ENCODE results near the gene WDR27.

The WDR27 gene

DNA sequence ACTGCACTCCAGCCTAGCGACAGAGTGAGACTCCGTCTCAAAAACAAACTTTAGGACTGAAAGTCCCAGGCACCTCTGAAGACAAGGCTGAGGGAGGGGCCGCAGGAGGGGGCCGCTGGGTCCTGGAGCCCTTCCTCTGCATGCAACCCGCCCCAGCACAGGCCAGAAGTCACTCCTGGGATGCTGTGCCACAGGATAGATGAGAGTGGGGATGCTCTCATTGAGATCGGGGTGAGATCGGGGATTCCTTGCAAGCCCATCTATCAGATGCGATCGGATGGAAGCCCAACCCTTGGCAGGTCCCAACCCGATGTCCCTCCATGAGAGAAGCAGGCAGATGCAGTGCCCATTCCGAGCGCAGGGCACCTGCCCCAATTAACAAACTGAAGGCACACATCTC is 66.5 kb downstream of the WDR27 start:
- TF ChIP-seq CTCF (IDR thresholded peaks at IDR 0.05): no peak
- no peak overlapping the region for H3K4me3 ChIP-seq
- no peak overlapping the region for H3K27ac ChIP-seq
- no peak for DNase-seq (ENCODE audit: low spot score)

- no peak for TF ChIP-seq CTCF (IDR thresholded peaks at IDR 0.05)
- DNase-seq (ENCODE audit: low spot score): no peak
- H3K27ac ChIP-seq: no peak overlapping the region
- no peak overlapping the region for H3K4me3 ChIP-seq
Observed at GRCh38 chr6:169632841-169633240, 69.0 kb downstream of the WDR27 start.

GRCh38 chr6:169629256-169629655 is 72.6 kb downstream of the WDR27 start:
- no peak overlapping the region for H3K27ac ChIP-seq
- DNase-seq (ENCODE audit: low spot score): no peak
- TF ChIP-seq CTCF (IDR thresholded peaks at IDR 0.05): no peak
- no peak overlapping the region for H3K4me3 ChIP-seq

DNA sequence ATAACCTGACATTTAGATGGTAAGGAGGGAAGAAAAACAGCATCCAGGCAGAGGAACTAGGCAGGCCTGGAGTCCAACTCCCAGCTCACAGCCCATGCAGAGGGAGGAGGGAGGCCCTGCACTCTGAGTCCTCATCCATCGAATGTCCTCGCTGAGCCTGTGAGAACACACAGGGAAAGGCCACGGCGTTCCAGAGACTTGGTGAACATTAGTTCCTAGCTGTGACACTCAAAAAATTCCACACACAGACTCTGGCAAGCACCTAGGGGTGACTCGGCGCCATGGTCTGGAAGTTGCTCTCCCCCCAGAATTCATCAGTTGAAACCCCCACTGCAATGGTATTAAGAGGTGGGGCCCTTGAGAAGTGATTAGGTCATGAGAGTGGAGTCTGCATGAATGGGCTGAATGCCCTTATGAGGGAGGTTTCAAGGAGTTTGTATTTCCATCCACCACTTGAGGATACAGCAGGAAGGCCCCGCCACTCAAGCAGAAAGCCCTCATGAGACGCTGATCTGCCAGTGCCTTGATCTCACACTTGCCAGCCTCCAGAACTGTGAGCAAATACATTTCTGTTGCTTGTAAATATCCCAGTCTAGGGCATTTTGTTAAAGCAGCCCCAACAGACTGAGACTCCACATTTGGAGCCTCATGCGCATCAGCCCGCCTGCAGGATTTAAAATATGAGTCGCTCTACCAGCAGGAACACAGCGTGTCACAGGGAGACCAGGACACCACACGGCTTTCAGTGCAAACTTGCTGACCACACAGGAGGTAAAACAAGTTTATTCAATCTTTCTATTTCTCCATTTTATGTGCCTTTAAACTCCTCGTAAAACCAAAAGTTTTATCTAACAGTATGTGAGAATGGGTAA is 73.9 kb downstream of the WDR27 start:
- TF ChIP-seq CTCF (IDR thresholded peaks at IDR 0.05): no peak

GRCh38 chr6:169626649-169627048 is 75.2 kb downstream of the WDR27 start:
- DNase-seq (ENCODE audit: low spot score): no peak
- no peak for TF ChIP-seq CTCF (IDR thresholded peaks at IDR 0.05)
- no peak overlapping the region for H3K4me3 ChIP-seq
- no peak overlapping the region for H3K27ac ChIP-seq

More for the DNA sequence above, 73.9 kb downstream of the WDR27 start:
- H3K27ac ChIP-seq: no peak overlapping the region
- H3K4me3 ChIP-seq: no peak overlapping the region
- no peak for DNase-seq (ENCODE audit: low spot score)

- DNase-seq (ENCODE audit: low spot score): no peak
- TF ChIP-seq CTCF (IDR thresholded peaks at IDR 0.05): no peak
- Histone ChIP-seq H3K27ac (no peak overlapping the region), H3K4me3 (no peak overlapping the region)
Observed at GRCh38 chr6:169626169-169626568, 75.7 kb downstream of the WDR27 start.

DNA sequence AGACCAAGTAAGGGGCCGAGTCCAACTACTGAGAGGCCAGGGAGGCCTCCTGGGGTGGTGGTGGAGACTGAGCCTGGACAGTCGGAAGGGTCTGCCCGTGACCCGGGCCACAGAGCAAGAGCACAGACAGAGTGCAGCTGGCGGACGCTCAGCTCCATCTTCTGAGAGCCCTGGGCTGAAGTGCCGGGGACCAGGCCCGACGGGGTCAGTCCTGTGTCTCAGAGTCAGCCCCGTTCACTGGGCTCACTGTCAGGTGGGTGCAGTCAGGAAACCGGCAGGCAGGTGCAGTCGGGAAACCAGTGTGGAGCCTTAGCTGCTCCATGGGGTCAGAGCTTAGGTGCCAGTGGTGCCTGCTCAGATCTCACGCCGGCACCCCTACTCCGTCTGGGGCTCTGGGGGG is 76.5 kb downstream of the WDR27 start:
- Histone ChIP-seq H3K27ac (no peak overlapping the region), H3K4me3 (no peak overlapping the region)
- no peak for DNase-seq (ENCODE audit: low spot score)
- no peak for TF ChIP-seq CTCF (IDR thresholded peaks at IDR 0.05)
